Neural cell (in vitro differentiated cells): ENCODE results near the gene ILF2. TPM values are rescaled to one million over a fixed set of nuclear protein-coding genes. Genes with fewer than 3 reads are reported as not detected.

Experiments
- polyA plus RNA-seq: library from polyadenylated mRNA; depleted of rRNA; stranded (reverse); fragments of >200 nt; gene quantifications from 2 replicates; pipeline ENCODE4 v1.2.3, GENCODE V29; 2014
- small RNA-seq, 3 experiments: library from RNA; depleted of rRNA; stranded (forward); fragments of <200 nt; gene quantifications; one replicate each; pipeline ENCODE3, GENCODE V24; 2012

ILF2 gene
- polyA plus RNA-seq, 1 donor from 2014 or later, result 410 TPM

Small RNA genes within 50 kb of the gene (small RNA-seq; reads per million reads assigned to genes)
- gene MIR8083 (0 reads per million in 3 experiments), gene RN7SL372P (0 reads per million in 3 experiments)

Other genes with a start within 250 kb of the ILF2 start
- gene S100A7, start 210.3 kb downstream of the ILF2 start, polyA plus RNA-seq, result not detected in 2 replicates
- not detected in 2 replicates for gene S100A6, start 135.0 kb downstream of the ILF2 start, polyA plus RNA-seq
- gene S100A5, start 130.1 kb downstream of the ILF2 start, polyA plus RNA-seq, result not detected in 2 replicates
- not detected in 2 replicates for gene S100A4, start 125.2 kb downstream of the ILF2 start, polyA plus RNA-seq
- not detected in 2 replicates for gene S100A3, start 121.7 kb downstream of the ILF2 start, polyA plus RNA-seq
- gene S100A2, start 105.1 kb downstream of the ILF2 start, polyA plus RNA-seq, result not detected in 2 replicates
- gene S100A16, start 57.9 kb downstream of the ILF2 start, polyA plus RNA-seq, result not detected in 2 replicates
- not detected in 2 replicates for gene S100A14, start 54.7 kb downstream of the ILF2 start, polyA plus RNA-seq
- gene S100A13, start 43.5 kb downstream of the ILF2 start, polyA plus RNA-seq, result 2.0 and 2.1 TPM in 2 replicates
- not detected in 2 replicates for gene S100A1, start 42.6 kb downstream of the ILF2 start, polyA plus RNA-seq
- gene CHTOP, start 36.9 kb downstream of the ILF2 start, polyA plus RNA-seq, result 159 and 168 TPM in 2 replicates
- gene SNAPIN, start 12.3 kb downstream of the ILF2 start, polyA plus RNA-seq, result 86.2 and 100.0 TPM in 2 replicates
- 0.18 and 0.45 TPM in 2 replicates for gene NPR1, start 7.7 kb upstream of the ILF2 start, polyA plus RNA-seq
- 29.9 and 31.0 TPM in 2 replicates for gene INTS3, start 57.1 kb upstream of the ILF2 start, polyA plus RNA-seq
- 30.6 and 38.2 TPM in 2 replicates for gene SLC27A3, start 104.4 kb upstream of the ILF2 start, polyA plus RNA-seq